A673 (cell line): ENCODE results near the gene KCNK3. TPM values are rescaled to one million over a fixed set of nuclear protein-coding genes. Genes with fewer than 3 reads are reported as not detected.

Experiments used
- BruUV-seq: library from RNA; stranded (reverse); fragments of 400-500 nt; replicated peaks from 2 replicates; lab custom pipeline; 2021; lab: Mats Ljungman, UMichigan
- CTCF ChIA-PET: fragments of 300-600 bp; sonication (Branson Sonifier 250); formaldehyde crosslinking; loops from one replicate; lab custom pipeline; 2022; ENCODE audit warnings: antibody characterized with exemption; lab: Charles Lee
- POLR2A ChIA-PET: fragments of 300-600 bp; sonication (Branson Sonifier 250); formaldehyde crosslinking; loops from one replicate; lab custom pipeline; 2022; ENCODE audit warnings: antibody characterized with exemption; ENCODE audit not compliant: low non-redundant PET; lab: Charles Lee
- DNase-seq: peaks from one replicate; pipeline ENCODE4 v3.0.0-alpha.2; 2015; ENCODE audit warnings: low spot score
- H3K27ac ChIP-seq: fragments of 200-600 bp; sonication (generic); 2 replicates; pipeline ENCODE4 v1.5.1; 2016; ENCODE audit warnings: mixed run types, low read depth, mild to moderate bottlenecking, mixed read lengths, antibody characterized with exemption, low read length; ENCODE audit not compliant: poor library complexity, severe bottlenecking
- H3K27me3 ChIP-seq: fragments of 200-600 bp; sonication (generic); replicated peaks from 2 replicates; pipeline ENCODE4 v1.6.1; 2017; ENCODE audit warnings: mixed run types, low read depth, mild to moderate bottlenecking, mixed read lengths, antibody characterized with exemption, low read length; ENCODE audit not compliant: insufficient read depth, poor library complexity
- H3K36me3 ChIP-seq: fragments of 200-600 bp; sonication (generic); 2 replicates; pipeline ENCODE4 v1.6.1; 2016; ENCODE audit warnings: mixed run types, mild to moderate bottlenecking, mixed read lengths, antibody characterized with exemption, low read length; ENCODE audit not compliant: insufficient read depth, poor library complexity, severe bottlenecking
- H3K4me1 ChIP-seq: fragments of 200-600 bp; sonication (generic); 2 replicates; pipeline ENCODE4 v1.6.1; 2017; ENCODE audit warnings: mixed run types, mild to moderate bottlenecking, mixed read lengths, antibody characterized with exemption, low read length; ENCODE audit not compliant: insufficient read depth, poor library complexity, severe bottlenecking
- H3K4me3 ChIP-seq: fragments of 200-600 bp; sonication (generic); 2 replicates; pipeline ENCODE4 v1.5.1; 2016; ENCODE audit warnings: low read depth, mixed run types, mild to moderate bottlenecking, mixed read lengths, low read length; ENCODE audit not compliant: poor library complexity, severe bottlenecking
- H3K9me3 ChIP-seq: fragments of 200-600 bp; sonication (generic); 2 replicates; pipeline ENCODE4 v1.6.1; 2016; ENCODE audit warnings: mixed run types, low read depth, mild to moderate bottlenecking, mixed read lengths, antibody characterized with exemption, low read length; ENCODE audit not compliant: poor library complexity, severe bottlenecking
- EZH2 ChIP-seq: fragments of 200-600 bp; sonication (generic); IDR thresholded peaks from 2 replicates; pipeline ENCODE4 v1.6.1; 2017; ENCODE audit warnings: borderline replicate concordance, low read depth, mild to moderate bottlenecking, mixed read lengths, antibody characterized with exemption, low read length; ENCODE audit not compliant: poor library complexity, severe bottlenecking
- intact Hi-C: fragments of 100-400 bp; cut with micrococcal nuclease; formaldehyde crosslinking; loops from one replicate; pipeline ENCODE4 v1.10.0; 2022; ENCODE audit not compliant: unreplicated experiment
- total RNA-seq: library from RNA; stranded (reverse); gene quantifications from 2 replicates; pipeline ENCODE4 v1.2.3, GENCODE V29; 2021
- TF ChIP-seq, protein P1 (sequence below): fragments of 300-800, 200-600 bp; sonication (generic); conservative IDR thresholded peaks from 2 replicates; pipeline ENCODE4 v1.5.1; 2017; ENCODE audit warnings: low read depth, mild to moderate bottlenecking, antibody characterized with exemption, low read length, moderate library complexity, mixed read lengths

The KCNK3 gene
- total RNA-seq, 1 experiment from 2014 or later, result 0.13 TPM

DNA sequence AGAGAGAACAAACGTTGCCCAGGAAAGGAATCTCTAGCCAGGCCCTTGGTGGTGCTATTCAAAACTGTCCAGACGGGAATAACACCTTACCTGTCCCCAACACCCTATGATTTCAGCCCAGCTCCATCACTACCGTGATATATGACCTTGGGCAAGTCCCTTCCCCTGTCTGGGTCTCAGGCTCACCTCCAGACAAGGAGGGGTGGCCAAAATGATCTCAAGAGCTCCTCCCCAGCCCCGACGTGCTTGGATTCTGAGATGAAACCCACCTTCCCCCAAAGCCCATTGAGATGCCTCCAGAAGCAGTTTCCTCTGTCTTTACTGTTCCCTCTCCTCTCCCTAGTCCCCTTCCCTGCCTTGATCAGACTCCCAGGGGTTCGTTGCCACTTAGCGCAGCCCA is 1.5 kb downstream of the KCNK3 start:
- Histone ChIP-seq H3K9me3 (no peaks in the 10 kb centered on the region), H3K36me3 (no peaks in the 10 kb centered on the region), H3K27me3 (peaks cover 46% of the 10 kb centered on the region), H3K27ac (no peak overlapping the region), H3K4me1 (no peaks in the 10 kb centered on the region), H3K4me3 (no peak overlapping the region)
- TF ChIP-seq EZH2, result no peak
- TF ChIP-seq, protein P1, sequence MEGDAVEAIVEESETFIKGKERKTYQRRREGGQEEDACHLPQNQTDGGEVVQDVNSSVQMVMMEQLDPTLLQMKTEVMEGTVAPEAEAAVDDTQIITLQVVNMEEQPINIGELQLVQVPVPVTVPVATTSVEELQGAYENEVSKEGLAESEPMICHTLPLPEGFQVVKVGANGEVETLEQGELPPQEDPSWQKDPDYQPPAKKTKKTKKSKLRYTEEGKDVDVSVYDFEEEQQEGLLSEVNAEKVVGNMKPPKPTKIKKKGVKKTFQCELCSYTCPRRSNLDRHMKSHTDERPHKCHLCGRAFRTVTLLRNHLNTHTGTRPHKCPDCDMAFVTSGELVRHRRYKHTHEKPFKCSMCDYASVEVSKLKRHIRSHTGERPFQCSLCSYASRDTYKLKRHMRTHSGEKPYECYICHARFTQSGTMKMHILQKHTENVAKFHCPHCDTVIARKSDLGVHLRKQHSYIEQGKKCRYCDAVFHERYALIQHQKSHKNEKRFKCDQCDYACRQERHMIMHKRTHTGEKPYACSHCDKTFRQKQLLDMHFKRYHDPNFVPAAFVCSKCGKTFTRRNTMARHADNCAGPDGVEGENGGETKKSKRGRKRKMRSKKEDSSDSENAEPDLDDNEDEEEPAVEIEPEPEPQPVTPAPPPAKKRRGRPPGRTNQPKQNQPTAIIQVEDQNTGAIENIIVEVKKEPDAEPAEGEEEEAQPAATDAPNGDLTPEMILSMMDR, result no peak
- BruUV-seq, result no TSS peak
- intact Hi-C loops, result no loop called here
- POLR2A ChIA-PET, result no interaction called here
- CTCF ChIA-PET, result no interaction called here
- DNase-seq, result no peak

DNA sequence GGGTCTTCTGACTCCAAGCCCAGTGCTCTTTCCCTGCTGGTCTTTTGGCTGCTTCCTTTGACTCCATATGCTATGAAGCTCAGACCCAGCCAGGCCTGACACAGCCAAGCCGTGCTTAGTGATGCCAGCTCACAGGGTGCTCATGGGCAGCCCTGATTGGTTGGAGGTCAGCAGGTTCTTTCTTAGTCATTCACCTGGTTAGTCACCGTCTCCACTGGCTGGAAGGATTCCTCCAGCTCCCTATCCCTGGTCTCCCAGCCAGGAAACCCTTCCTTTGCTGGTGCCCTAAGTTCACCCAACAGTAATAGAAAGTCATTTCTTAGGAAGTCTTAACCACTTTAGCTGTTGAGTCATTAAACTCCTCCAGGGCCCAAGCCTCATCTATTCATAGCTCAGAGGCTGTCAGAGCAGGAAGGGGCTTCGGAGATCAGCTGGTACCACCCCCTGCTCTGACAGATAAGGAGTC is 3.9 kb downstream of the KCNK3 start:
- Histone ChIP-seq H3K4me3 (no peak overlapping the region), H3K27me3 (peaks cover 38% of the 10 kb centered on the region), H3K4me1 (no peaks in the 10 kb centered on the region), H3K36me3 (no peaks in the 10 kb centered on the region), H3K27ac (no peak overlapping the region), H3K9me3 (no peaks in the 10 kb centered on the region)
- no TSS peak for BruUV-seq
- ChIA-PET POLR2A (no interaction called here), CTCF (no interaction called here)
- DNase-seq, result no peak
- no peak for TF ChIP-seq EZH2
- TF ChIP-seq, protein P1, result no peak
- intact Hi-C loops, result no loop called here

DNA sequence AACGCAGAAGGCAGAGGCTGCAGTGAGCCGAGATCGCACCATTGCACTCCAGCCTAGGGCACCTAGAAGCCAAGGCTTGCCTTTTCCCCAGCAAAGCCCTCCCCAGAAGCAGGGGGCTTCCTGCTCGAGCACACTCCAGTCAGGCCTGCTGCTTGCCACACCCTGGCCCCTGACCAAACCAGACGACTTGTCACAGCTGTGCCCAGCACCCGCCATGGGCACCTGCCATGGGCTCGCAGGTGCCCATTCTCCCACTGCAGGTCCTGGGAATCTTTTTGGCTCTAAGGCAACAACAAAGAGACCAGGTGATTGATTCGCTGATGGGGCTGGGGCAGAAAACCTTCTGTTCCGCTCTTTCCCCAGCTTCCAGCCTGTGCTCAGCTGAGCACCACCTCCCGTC is 4.9 kb downstream of the KCNK3 start:
- no peak overlapping the region for H3K4me3 ChIP-seq
- CTCF ChIA-PET, result no interaction called here
- H3K9me3 ChIP-seq, result no peaks in the 10 kb centered on the region
- H3K27ac ChIP-seq, result no peak overlapping the region
- H3K36me3 ChIP-seq, result no peaks in the 10 kb centered on the region
- POLR2A ChIA-PET, result no interaction called here
- intact Hi-C loops, result no loop called here
- peaks cover 38% of the 10 kb centered on the region for H3K27me3 ChIP-seq
- no peaks in the 10 kb centered on the region for H3K4me1 ChIP-seq
- no TSS peak for BruUV-seq
- no peak for TF ChIP-seq EZH2
- TF ChIP-seq, protein P1, result no peak
- no peak for DNase-seq
